ENCODE data around the gene ARID1A. TPM values are rescaled to one million over a fixed set of nuclear protein-coding genes. Genes with fewer than 3 reads are reported as not detected.

Gene ARID1A
- total RNA-seq, 1 experiment from 2014 or later, result 60.5 TPM

- Histone ChIP-seq H4K20me1 (ENCODE audit: insufficient read depth) (no peaks in the 10 kb centered on the region), H3K79me2 (ENCODE audit: low read depth) (peaks cover 70% of the 10 kb centered on the region), H3K9me3 (ENCODE audit: insufficient read depth, low read depth) (no peaks in the 10 kb centered on the region), H3K36me3 (ENCODE audit: low read depth) (peaks cover 9% of the 10 kb centered on the region), H3K9me2 (ENCODE audit: insufficient read depth) (no peaks in the 10 kb centered on the region), H2AFZ (no peak overlapping the region), H3K4me3 (no peak overlapping the region), H3F3A (ENCODE audit: insufficient read depth, low read depth) (peaks cover 55% of the 10 kb centered on the region), H3K4me1 (replicated peaks; ENCODE audit: insufficient read depth) (peaks cover 85% of the 10 kb centered on the region), H3K4me2 (peak overlapping the region; percentile 79), H3K27ac (no peak overlapping the region), H3K27me3 (ENCODE audit: insufficient read depth, low read depth) (no peaks in the 10 kb centered on the region)
- TF ChIP-seq EZH2 (IDR thresholded peaks at IDR 0.05; ENCODE audit: low read depth), result no peak
- TF ChIP-seq, protein P1, sequence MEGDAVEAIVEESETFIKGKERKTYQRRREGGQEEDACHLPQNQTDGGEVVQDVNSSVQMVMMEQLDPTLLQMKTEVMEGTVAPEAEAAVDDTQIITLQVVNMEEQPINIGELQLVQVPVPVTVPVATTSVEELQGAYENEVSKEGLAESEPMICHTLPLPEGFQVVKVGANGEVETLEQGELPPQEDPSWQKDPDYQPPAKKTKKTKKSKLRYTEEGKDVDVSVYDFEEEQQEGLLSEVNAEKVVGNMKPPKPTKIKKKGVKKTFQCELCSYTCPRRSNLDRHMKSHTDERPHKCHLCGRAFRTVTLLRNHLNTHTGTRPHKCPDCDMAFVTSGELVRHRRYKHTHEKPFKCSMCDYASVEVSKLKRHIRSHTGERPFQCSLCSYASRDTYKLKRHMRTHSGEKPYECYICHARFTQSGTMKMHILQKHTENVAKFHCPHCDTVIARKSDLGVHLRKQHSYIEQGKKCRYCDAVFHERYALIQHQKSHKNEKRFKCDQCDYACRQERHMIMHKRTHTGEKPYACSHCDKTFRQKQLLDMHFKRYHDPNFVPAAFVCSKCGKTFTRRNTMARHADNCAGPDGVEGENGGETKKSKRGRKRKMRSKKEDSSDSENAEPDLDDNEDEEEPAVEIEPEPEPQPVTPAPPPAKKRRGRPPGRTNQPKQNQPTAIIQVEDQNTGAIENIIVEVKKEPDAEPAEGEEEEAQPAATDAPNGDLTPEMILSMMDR (conservative IDR thresholded peaks at IDR 0.05), result no peak
- no peak for DNase-seq
- intact Hi-C loops (cut with micrococcal nuclease; ENCODE audit: unreplicated experiment), result loop anchor here (2.0 to 5.0 kb wide), 3 partner anchors 23 to 43 kb away; partner anchors contain the start of gene ARID1A
- BruUV-seq (replicated peaks), result no TSS peak
- CTCF ChIA-PET, result no interaction called here
- POLR2A ChIA-PET (ENCODE audit: unreplicated experiment), result interaction anchor here (0.6 kb wide), 1 partner anchor 15 kb away, joined by 3 read pairs; no protein-coding TSS in a partner anchor
Observed at GRCh38 chr1:26729633-26730032, 33.8 kb downstream of the ARID1A start.

DNA sequence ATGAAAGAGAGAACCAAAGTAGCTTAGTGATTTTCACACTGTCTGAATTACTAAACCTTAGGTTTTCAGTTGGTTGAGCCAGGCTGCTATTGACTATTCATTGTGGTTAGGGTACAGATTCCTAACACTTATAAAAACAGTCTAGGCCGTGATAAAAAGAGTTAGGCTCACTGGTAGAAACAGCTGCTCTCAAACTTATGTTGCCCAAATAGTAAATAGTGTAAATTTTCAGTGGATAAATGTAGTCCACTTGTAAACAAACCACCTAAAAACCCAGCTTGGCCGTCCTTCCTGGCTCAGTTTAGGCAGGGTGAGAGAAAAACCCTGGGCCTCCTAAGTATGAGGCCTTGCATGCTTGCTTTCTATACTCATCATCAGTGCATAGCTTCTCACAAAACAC lies 34.9 kb downstream of the ARID1A start:
- Histone ChIP-seq H4K20me1 (ENCODE audit: insufficient read depth) (no peaks in the 10 kb centered on the region), H3K4me2 (no peak overlapping the region), H3K9me3 (ENCODE audit: insufficient read depth, low read depth) (no peaks in the 10 kb centered on the region), H3K36me3 (ENCODE audit: low read depth) (peaks cover 9% of the 10 kb centered on the region), H3K4me1 (replicated peaks; ENCODE audit: insufficient read depth) (peaks cover 85% of the 10 kb centered on the region), H3K79me2 (ENCODE audit: low read depth) (peaks cover 70% of the 10 kb centered on the region), H3K27me3 (ENCODE audit: insufficient read depth, low read depth) (no peaks in the 10 kb centered on the region), H3K27ac (no peak overlapping the region), H3F3A (ENCODE audit: insufficient read depth, low read depth) (peaks cover 62% of the 10 kb centered on the region), H3K4me3 (no peak overlapping the region), H3K9me2 (ENCODE audit: insufficient read depth) (no peaks in the 10 kb centered on the region), H2AFZ (no peak overlapping the region)
- intact Hi-C loops (cut with micrococcal nuclease; ENCODE audit: unreplicated experiment), result loop anchor here (5.0 kb wide), 2 partner anchors 33 to 42 kb away; partner anchors contain the start of gene ARID1A
- ChIA-PET CTCF (no interaction called here), POLR2A (ENCODE audit: unreplicated experiment) (interaction anchor here (0.7 kb wide), 1 partner anchor 135 kb away, joined by 8 read pairs; no protein-coding TSS in a partner anchor)
- no peak for DNase-seq
- TF ChIP-seq, protein P1 (conservative IDR thresholded peaks at IDR 0.05), result no peak
- TF ChIP-seq EZH2 (IDR thresholded peaks at IDR 0.05; ENCODE audit: low read depth), result no peak
- BruUV-seq (replicated peaks), result no TSS peak

GRCh38 chr1:26731233-26731902 lies 35.6 kb downstream of the ARID1A start:
- peaks cover 67% of the 10 kb centered on the region for H3K79me2 ChIP-seq (ENCODE audit: low read depth)
- H3K27me3 ChIP-seq (ENCODE audit: insufficient read depth, low read depth), result no peaks in the 10 kb centered on the region
- intact Hi-C loops (cut with micrococcal nuclease; ENCODE audit: unreplicated experiment), result loop anchor here (5.0 kb wide), 2 partner anchors 34 to 41 kb away; partner anchors contain the start of gene ARID1A
- ChIA-PET CTCF (no interaction called here), POLR2A (ENCODE audit: unreplicated experiment) (no interaction called here)
- H3F3A ChIP-seq (ENCODE audit: insufficient read depth, low read depth), result peaks cover 55% of the 10 kb centered on the region
- H4K20me1 ChIP-seq (ENCODE audit: insufficient read depth), result no peaks in the 10 kb centered on the region
- TF ChIP-seq, protein P1 (conservative IDR thresholded peaks at IDR 0.05), result no peak
- no peak for TF ChIP-seq EZH2 (IDR thresholded peaks at IDR 0.05; ENCODE audit: low read depth)
- DNase-seq, result no peak
- no peaks in the 10 kb centered on the region for H3K9me2 ChIP-seq (ENCODE audit: insufficient read depth)
- H3K36me3 ChIP-seq (ENCODE audit: low read depth), result peaks cover 9% of the 10 kb centered on the region
- H3K4me3 ChIP-seq, result no peak overlapping the region
- peaks cover 80% of the 10 kb centered on the region for H3K4me1 ChIP-seq (replicated peaks; ENCODE audit: insufficient read depth)
- no peak overlapping the region for H3K27ac ChIP-seq
- H3K4me2 ChIP-seq, result no peak overlapping the region
- H2AFZ ChIP-seq, result no peak overlapping the region
- no peaks in the 10 kb centered on the region for H3K9me3 ChIP-seq (ENCODE audit: insufficient read depth, low read depth)
- no TSS peak for BruUV-seq (replicated peaks)

All from PC-9 (cell line).